ENCODE measurements around the gene LRRC40.
"Not testable (repeated sequence)": the region's sequence is repeated elsewhere in the genome, so short reads cannot be mapped to it uniquely, and the experiment has no call there.

Gene LRRC40

GRCh38 chr1:70188522-70188921 is 16.9 kb downstream of the LRRC40 start:
- no peaks in the 10 kb centered on the region for H3K27me3 ChIP-seq (ENCODE audit: insufficient read depth, poor library complexity, severe bottlenecking)
- no peak for DNase-seq (ENCODE audit: low read depth in 1 of 2, low spot score in 1 of 2)
- TF ChIP-seq GABPA (IDR thresholded peaks at IDR 0.05; ENCODE audit: low read depth), result no peak
- TF ChIP-seq REST (IDR thresholded peaks at IDR 0.05; ENCODE audit: insufficient replicate concordance, low read depth), result no peak
- TF ChIP-seq SPI1 (IDR thresholded peaks at IDR 0.05; ENCODE audit: borderline replicate concordance, low read depth), result no peak
- TF ChIP-seq POLR2AphosphoS5 (IDR thresholded peaks at IDR 0.05; ENCODE audit: low read depth), result no peak
- TF ChIP-seq CTCF (IDR thresholded peaks at IDR 0.05; ENCODE audit: insufficient read depth, low read length), result no peak
- no peak overlapping the region for H3K27ac ChIP-seq (replicated peaks)
- no peak overlapping the region for H3K4me3 ChIP-seq (replicated peaks; ENCODE audit: insufficient read depth, low read length)

- not testable (repeated sequence) for H3K27ac ChIP-seq (replicated peaks); H3K4me3 ChIP-seq (replicated peaks; ENCODE audit: insufficient read depth, low read length); H3K27me3 ChIP-seq (ENCODE audit: insufficient read depth, poor library complexity, severe bottlenecking); DNase-seq (ENCODE audit: low read depth in 1 of 2, low spot score in 1 of 2)
Observed at GRCh38 chr1:70185181-70185580, 20.2 kb downstream of the LRRC40 start.

GRCh38 chr1:70171512-70171911 is 33.9 kb downstream of the LRRC40 start:
- Histone ChIP-seq H3K4me3 (replicated peaks; ENCODE audit: insufficient read depth, low read length) (no peak overlapping the region), H3K27ac (replicated peaks) (no peak overlapping the region), H3K27me3 (ENCODE audit: insufficient read depth, poor library complexity, severe bottlenecking) (no peaks in the 10 kb centered on the region)
- DNase-seq (ENCODE audit: low read depth in 1 of 2, low spot score in 1 of 2), result no peak
- TF ChIP-seq GABPA (IDR thresholded peaks at IDR 0.05; ENCODE audit: low read depth), result no peak
- no peak for TF ChIP-seq POLR2AphosphoS5 (IDR thresholded peaks at IDR 0.05; ENCODE audit: low read depth)
- TF ChIP-seq CTCF (IDR thresholded peaks at IDR 0.05; ENCODE audit: insufficient read depth, low read length), result no peak
- no peak for TF ChIP-seq REST (IDR thresholded peaks at IDR 0.05; ENCODE audit: insufficient replicate concordance, low read depth)
- no peak for TF ChIP-seq SPI1 (IDR thresholded peaks at IDR 0.05; ENCODE audit: borderline replicate concordance, low read depth)

GRCh38 chr1:70169018-70169839 is 36.1 kb downstream of the LRRC40 start:
- TF ChIP-seq CTCF (IDR thresholded peaks at IDR 0.05; ENCODE audit: insufficient read depth, low read length) (no peak), GABPA (IDR thresholded peaks at IDR 0.05; ENCODE audit: low read depth) (no peak), REST (IDR thresholded peaks at IDR 0.05; ENCODE audit: insufficient replicate concordance, low read depth) (no peak), SPI1 (IDR thresholded peaks at IDR 0.05; ENCODE audit: borderline replicate concordance, low read depth) (no peak), POLR2AphosphoS5 (IDR thresholded peaks at IDR 0.05; ENCODE audit: low read depth) (no peak)
- Histone ChIP-seq H3K27ac (replicated peaks) (no peak overlapping the region), H3K4me3 (replicated peaks; ENCODE audit: insufficient read depth, low read length) (no peak overlapping the region), H3K27me3 (ENCODE audit: insufficient read depth, poor library complexity, severe bottlenecking) (no peaks in the 10 kb centered on the region)
- no peak for DNase-seq (ENCODE audit: low read depth in 1 of 2, low spot score in 1 of 2)

All from HL-60 (cell line).